Adrenal gland (tissue), 5 donors: Measurements from ENCODE around the gene CLDN24.

ENCODE experiments used
- CTCF ChIP-seq, 6 experiments: fragments of 450-650 bp in 4 of 6; fragments of 200-600 bp in 2 of 6; sonication (generic) in 1 of 6; IDR thresholded peaks; 1 replicate in 5 of 6; 2 replicates in 1 of 6; pipeline versions ENCODE4 v1.5.1 to v1.8.0; 2016 to 2021; ENCODE audit warnings: antibody characterized with exemption in 6 of 6, mild to moderate bottlenecking in 2 of 6, moderate library complexity in 1 of 6
- POLR2A ChIP-seq, 2 donors: fragments of 450-650 bp; IDR thresholded peaks; one replicate each; pipeline ENCODE4 v1.6.1; 2017; ENCODE audit warnings: antibody characterized with exemption in 2 of 2, mild to moderate bottlenecking in 2 of 2, moderate library complexity in 1 of 2
- donor health status: DM: no; HTN: no; CAD: no.

- TF ChIP-seq CTCF (IDR thresholded peaks at IDR 0.05) (no peak), POLR2A (IDR thresholded peaks at IDR 0.05) (no peak)
These were observed 15.1 kb upstream of the CLDN24 start for GRCh38 chr4:183337349-183337748.
